ENCODE measurements around the gene RXRB.

GRCh38 chr6:33163540-33163939, 36.9 kb downstream of the RXRB start:
- no peak for TF ChIP-seq REST (IDR thresholded peaks at IDR 0.05; ENCODE audit: insufficient replicate concordance, low read depth)
- TF ChIP-seq, protein P1, sequence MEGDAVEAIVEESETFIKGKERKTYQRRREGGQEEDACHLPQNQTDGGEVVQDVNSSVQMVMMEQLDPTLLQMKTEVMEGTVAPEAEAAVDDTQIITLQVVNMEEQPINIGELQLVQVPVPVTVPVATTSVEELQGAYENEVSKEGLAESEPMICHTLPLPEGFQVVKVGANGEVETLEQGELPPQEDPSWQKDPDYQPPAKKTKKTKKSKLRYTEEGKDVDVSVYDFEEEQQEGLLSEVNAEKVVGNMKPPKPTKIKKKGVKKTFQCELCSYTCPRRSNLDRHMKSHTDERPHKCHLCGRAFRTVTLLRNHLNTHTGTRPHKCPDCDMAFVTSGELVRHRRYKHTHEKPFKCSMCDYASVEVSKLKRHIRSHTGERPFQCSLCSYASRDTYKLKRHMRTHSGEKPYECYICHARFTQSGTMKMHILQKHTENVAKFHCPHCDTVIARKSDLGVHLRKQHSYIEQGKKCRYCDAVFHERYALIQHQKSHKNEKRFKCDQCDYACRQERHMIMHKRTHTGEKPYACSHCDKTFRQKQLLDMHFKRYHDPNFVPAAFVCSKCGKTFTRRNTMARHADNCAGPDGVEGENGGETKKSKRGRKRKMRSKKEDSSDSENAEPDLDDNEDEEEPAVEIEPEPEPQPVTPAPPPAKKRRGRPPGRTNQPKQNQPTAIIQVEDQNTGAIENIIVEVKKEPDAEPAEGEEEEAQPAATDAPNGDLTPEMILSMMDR (IDR thresholded peaks at IDR 0.05; ENCODE audit: insufficient read depth, low read length), result no peak
- no peak for TF ChIP-seq GABPA (IDR thresholded peaks at IDR 0.05; ENCODE audit: low read depth)
- TF ChIP-seq POLR2AphosphoS5 (IDR thresholded peaks at IDR 0.05; ENCODE audit: low read depth), result no peak

Measured in HL-60 (cell line).